ENCODE results near the gene GNA14.

DNA sequence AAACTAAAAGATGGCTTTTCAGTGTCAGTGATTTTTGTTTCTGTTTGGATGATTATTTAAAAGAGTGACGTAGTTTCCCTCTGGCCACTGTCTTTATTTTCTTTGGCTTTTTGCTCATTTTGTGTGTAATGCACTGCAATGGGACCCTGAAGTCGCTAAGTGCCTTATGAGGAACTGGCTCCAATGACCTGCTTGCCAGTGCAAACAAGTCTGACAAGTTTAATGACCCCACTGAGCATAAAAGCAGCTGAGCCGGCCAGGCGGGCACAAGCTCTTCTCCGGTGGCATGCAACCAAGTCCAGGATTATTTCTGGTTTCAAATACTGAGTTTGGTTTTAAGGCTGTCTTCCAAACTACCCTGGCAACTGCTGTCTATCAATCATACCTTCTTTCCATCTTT, 15.6 kb upstream of the GNA14 start:
- no peak for TF ChIP-seq SUZ12 (IDR thresholded peaks at IDR 0.05; ENCODE audit: extremely low read depth, insufficient read depth, insufficient read length)
- no peak for TF ChIP-seq YY1 (IDR thresholded peaks at IDR 0.05; ENCODE audit: insufficient read depth, insufficient read length)
- TF ChIP-seq ZNF274 (IDR thresholded peaks at IDR 0.05; ENCODE audit: low read depth, low read length) = no peak
